T-helper 2 cell treated with Interferon-gamma antibody and Interleukin-4, amounts not matched to agents 100 ng/mL and 5 ng/mL, for 36 hours (primary cell): ENCODE measurements around the gene COPS8. TPM values are rescaled to one million over a fixed set of nuclear protein-coding genes. Genes with fewer than 3 reads are reported as not detected.

Source experiments
- intact Hi-C: fragments of 100-400 bp; cut with micrococcal nuclease; formaldehyde crosslinking; loops from one replicate; pipeline ENCODE4 v1.15.1; 2023
- total RNA-seq: library from RNA; stranded (reverse); gene quantifications from 2 replicates; pipeline ENCODE4 v1.2.3, GENCODE V29; 2022

The COPS8 gene
- total RNA-seq, 1 donor from 2014 or later, result 47.4 TPM

DNA sequence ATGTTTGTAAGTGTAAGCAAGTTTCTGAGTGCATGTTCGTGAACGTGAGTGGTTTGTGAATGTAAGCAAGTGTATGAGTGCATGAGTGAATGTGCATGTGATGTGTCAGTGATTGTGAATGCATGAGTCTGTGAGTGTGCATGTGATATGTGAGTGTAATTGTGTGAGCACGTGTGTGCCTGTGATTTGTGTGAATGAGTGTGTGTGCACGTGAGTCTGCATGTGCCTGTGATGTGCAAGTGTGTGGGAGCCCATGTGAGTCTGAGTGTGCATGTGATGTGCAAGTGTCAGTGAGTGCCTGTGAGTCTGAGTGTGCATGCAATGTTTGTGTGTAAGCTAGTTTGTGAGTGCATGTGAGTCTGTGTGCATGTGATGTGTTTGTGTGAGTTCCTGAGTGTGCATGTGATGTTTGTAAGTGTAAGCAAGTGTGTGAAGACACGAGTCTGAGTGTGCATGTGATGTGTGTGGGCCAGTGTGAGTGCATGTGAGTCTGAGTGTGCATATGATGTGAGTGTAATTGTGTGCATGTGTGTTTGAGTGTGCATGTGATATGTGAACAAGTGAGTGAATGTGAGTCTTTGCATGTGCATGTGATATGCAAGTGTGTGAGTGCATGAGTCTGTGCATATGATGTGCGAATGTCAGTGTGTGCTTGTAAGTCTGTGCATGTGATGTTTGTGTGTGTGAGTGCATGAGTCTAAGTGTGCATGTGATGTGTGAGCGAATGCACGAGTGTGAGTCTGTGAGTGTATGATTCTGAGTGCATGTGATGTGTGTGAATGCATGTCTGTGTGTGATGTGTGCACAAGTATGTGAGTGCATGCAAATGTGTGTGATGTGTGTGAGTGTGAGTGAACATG is 45.1 kb downstream of the COPS8 start:
- intact Hi-C loops, result no loop called here

DNA sequence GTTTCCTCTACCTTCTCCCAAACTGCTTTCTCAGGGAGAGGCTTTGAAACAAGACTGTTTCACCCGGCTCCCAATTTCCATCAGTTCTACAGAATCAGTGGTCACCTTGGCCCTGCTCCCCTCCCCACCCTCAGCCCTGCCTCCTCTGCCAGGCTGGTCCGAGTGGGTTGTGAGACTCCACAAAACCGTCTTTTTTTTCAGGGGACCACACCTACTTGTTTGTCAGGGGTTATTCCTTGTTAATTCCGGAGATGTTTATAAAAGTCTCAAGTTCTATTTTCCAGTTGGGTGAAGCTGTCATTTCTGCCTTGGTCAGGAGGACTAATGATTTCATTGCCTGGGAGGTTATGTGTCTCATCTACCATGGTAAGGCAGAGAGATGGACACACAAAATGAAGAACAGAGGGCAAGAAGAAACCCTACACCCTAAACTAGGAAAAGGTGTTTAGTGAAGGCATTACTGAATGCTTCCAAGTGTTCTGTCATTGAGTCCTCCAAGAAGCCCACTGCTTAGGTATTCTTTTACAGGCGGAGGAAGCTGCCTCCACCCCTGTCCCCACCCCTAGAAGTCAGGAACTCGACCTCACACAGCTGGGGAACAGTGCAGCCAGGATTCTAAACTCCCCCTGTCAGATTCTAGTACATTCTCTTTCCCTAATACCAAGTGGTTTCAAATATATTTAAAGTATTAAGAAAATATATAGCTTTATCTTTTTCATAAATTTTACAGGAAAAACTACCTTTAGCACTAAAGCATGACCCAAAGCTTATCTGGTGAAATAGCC is 46.3 kb downstream of the COPS8 start:
- intact Hi-C loops, result no loop called here

DNA sequence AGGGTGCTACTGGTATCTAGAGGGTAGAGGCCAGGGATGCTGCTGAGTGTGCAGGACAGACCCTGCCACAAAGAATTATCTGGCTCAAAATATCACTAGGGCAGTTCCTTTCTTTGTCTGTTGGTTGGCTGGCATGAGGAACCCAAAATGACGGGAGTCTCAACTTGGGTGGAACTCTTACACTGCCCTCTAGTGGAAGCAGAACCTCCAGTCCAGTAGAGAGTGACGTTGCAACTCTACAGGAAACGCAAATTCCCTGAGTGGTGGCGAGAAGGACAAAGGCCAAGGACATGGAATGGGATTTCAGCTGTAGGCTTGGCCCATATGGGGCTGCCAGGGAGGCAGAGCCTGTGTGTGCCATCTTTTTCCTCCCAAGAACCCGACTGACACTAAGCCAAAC is 47.1 kb downstream of the COPS8 start:
- intact Hi-C loops, result no loop called here

DNA sequence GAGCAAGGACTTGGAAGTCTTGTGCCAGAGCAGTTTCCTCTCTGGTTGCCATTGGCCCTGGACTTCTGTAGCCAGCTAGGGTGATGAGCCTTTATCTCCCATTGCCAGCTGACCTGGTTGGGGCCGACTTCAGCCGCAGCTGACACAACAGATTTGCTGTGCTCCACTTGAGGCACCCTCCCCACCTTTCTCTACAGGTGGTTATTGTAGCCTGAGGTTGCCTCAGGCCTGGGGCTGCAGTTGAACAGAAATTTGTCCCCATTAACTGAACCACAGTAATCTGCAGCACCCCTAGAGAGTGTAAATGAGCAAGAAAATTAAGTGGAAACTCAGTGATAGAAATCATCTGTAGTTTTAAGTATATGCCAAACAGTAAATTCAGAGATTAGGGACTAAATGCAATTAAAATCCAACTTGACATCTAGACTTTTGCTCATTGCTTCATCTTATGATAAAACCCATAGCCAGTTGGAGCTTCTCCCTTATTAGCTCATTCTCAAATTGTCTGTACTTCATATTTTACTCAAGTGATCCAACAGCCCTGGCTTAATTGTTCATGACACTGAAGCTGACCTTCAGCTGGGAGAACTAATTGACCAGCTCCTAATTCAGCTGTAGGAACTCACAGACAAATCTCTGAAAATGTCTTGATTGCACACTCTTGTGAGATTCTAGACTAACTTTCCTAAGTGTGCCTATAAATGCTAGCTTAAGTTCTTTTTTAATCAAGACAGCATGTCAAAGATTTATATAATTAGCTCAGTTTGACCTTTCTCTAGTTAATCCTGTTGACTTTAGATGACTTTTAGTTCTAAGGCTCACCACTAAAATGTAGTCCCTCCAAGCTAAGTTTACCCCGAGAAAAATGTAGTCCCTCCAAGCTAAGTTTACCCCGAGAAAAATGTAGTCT is 48.9 kb downstream of the COPS8 start:
- intact Hi-C loops, result no loop called here

DNA sequence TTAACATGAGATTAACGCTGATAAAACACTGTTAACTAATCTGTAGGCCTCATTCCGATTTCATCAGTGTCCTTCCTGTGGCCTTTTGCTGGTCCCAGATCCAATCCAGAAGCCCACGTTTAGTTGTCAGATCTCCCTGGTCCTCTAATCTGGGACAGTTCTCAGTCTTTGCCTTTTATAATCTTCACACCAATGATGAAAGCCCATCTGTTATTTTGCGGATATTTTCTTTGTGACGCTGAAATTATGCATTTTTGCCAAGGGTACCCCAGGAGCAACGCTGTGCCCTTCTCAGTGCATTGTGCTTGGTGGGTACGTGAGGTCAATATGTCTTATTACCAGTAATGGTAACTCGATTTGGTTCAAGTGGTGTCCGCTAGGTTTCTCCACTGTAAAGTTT is 51.1 kb downstream of the COPS8 start:
- intact Hi-C loops, result no loop called here

DNA sequence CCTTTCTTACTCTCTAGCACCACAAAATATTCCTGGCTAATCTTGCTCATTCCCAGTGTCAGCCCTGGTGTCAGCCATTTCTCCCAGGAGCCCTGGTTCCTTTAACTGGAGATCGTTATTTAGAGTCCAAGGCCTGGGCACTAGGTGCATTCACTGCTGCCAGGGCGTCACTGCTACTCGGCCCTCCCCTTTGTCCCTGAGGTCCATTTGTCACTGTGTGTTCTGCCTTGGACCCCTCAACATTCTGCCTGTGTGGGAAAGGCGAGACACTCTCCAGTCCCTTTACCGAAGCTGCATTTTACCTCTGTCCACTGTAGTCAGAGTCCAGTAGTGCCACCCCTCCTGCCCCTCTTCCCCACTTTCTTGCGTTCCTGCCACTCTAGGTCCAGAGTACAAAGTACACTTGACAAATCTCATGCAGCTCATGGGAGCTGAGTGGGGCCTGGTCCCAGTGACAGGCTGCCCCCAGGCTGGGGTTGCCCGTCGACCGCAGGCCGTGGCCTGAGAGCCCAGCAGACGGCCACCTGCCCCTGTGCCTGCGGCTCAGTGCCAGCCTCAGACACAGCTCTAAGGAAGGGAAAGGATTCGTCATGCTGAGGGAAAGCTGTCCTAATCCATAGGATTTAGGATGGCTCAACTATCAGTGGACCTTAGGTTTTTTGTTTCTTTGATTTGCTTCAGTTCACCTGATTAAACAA is 52.1 kb downstream of the COPS8 start:
- intact Hi-C loops, result no loop called here

DNA sequence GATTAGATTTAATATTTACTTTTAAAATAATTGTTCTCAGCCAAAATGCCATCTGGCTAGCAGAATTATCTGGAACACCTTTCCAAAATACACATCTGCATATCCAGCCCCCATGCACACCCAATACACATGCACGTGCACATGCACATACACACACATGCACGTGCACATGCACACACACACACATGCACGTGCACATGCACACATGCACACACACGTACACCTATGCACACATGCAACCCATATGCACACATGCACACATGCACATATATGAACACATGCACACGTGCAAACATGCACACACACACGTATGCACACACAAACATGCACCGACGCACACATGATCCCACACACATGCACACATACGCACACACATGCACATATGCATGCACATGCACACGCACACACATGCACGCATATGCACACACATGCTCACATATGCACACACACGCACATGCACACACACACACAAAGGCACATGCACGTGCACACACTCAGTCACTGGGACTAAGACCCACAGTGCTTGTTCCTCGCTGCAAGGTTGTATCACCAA is 53.5 kb downstream of the COPS8 start:
- intact Hi-C loops, result no loop called here

DNA sequence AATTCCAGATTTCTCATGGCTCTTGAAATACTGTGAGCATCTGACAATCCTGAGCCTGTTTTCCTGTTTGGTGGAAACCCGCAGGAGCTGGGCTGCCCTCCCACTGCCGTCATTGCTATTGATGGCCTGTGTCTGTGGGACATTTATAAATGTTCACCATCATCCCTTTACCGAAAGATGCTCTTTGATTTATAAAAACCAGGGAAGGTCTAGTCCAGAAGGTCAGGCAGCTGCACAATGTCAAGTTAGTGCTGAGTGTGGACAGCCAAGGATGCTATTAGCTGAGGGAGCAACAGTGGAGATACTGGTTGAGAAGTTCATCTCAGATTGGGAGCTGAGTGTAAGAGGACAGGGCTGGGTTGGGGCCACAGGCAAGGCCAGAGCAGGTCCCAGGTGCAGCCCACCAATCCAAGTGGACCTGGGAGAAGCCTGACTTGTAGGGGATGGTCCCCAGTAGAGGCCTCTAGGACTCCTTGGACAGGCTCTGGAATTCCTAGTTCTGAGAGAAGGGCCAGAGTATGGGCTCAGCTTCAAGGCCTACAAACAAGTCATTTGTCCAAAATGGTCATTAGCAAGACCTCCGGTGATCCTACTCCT is 55.1 kb downstream of the COPS8 start:
- intact Hi-C loops, result no loop called here

DNA sequence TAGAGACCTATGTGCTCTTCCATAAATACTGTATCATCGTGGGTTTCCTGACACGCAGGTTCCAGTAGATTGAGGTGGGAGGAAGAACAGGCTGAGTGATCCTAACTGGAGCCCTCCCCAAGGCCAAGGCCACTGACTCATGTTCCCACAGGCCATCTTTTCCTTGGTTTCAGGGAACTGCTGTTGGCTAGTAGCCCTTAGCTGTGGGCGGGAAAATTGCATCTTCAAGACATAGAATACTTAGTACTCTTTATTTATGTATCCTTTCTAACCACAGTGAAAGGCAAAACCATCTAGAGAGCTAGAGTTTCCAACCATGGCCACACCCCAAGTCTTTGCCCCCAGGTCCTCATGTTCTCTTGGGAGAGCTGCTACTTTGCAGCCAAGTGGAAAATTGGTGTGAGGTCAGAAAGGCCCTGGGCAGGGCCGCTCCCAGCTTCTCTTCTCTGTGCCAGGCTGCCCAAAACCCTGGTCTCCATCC is 55.9 kb downstream of the COPS8 start:
- intact Hi-C loops, result no loop called here

DNA sequence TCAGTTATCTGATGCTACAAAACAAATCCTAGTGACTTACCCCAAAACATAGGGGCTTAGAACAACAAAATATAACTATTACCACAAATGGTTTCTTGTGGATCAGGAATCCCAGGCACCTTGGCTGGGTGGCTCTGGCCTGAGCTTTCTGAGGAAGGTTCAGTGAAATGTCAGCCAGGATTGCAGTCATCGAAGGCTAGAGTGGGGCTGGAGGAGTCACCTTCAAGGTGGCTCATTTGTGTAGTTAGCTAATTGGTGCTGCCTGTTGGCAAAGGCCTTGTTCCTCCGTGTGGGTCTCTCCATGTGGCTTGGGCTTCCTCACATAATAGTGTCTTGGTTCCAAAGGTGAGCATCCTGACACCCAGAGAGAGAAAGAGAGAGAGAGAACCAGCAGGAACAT is 57.4 kb downstream of the COPS8 start:
- intact Hi-C loops, result no loop called here

GRCh38 chr2:237143676-237144440 is 58.2 kb downstream of the COPS8 start:
- intact Hi-C loops, result no loop called here

DNA sequence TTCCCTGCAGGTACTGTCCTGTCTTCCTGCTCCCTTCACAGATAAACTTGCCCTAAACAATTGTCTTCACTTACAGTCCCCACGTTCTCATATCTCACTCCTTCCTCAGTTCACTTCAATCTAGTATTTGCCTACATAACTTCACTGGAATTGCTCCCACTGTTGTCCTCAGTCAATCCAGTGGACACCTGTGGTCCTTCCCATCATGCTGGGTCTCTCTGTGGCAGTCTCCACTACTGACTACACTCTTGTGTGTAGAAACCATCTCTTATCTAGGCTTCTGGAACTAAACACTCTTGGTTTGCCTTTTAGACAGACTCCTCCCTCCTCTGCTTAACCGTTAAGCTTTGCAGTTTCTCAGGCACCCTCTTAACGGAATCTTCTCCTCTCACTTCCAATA is 58.8 kb downstream of the COPS8 start:
- intact Hi-C loops, result no loop called here

GRCh38 chr2:237147317-237147716 is 61.6 kb downstream of the COPS8 start:
- intact Hi-C loops, result no loop called here

GRCh38 chr2:237148624-237149023 is 62.9 kb downstream of the COPS8 start:
- intact Hi-C loops, result no loop called here

DNA sequence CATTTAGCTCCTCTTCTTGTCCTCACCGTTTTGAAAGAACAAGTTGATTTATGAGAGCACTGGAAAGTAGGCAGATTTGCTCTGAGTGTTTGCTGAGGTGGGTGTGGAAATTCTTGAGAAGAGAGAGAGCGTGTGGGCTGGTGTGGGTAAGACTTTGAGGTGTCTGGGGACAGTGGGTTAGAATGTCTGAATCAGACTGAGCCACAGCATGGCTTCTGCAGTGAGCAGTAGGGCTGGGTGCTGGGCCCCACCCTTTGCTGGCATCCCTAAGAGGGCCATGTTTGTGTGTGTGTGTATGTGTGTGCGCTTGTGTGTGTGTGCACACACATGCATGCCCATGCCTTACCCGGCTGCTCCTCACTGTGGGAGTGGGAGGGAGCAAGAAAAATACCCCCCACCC is 63.7 kb downstream of the COPS8 start:
- intact Hi-C loops, result no loop called here
